ENCODE results near the gene ZC3H12D. TPM values are rescaled to one million over a fixed set of nuclear protein-coding genes. Genes with fewer than 3 reads are reported as not detected.

The ZC3H12D gene
- total RNA-seq, 4 donors from 2014 or later = 0.63 to 5.8 (median 0.87) TPM

- H3K27me3 ChIP-seq = peaks cover 0 to 5% (median 0%) of the 10 kb centered on the region in 4 donors
- H3K4me1 ChIP-seq = peaks cover 0 to 10% (median 2%) of the 10 kb centered on the region in 4 donors
- no peaks in the 10 kb centered on the region for H3K9me3 ChIP-seq
- no peak for TF ChIP-seq POLR2AphosphoS5 (IDR thresholded peaks at IDR 0.05)
- no peak for TF ChIP-seq EP300 (IDR thresholded peaks at IDR 0.05)
- TF ChIP-seq CTCF (IDR thresholded peaks at IDR 0.05) = no peak
- TF ChIP-seq POLR2A (IDR thresholded peaks at IDR 0.05; ENCODE audit: low read depth) = no peak
- no peak overlapping the region for H3K4me3 ChIP-seq
- DNase-seq (ENCODE audit: extremely low spot score) = no peak
- 88% methylated on average over 22 of the region's 30 CpGs for whole genome bisulfite sequencing
- peaks cover 0 to 5% (median 0%) of the 10 kb centered on the region in 4 donors for H3K36me3 ChIP-seq
- intact Hi-C loops (cut with DNase I) = no loop called here
- H3K27ac ChIP-seq (replicated peaks in 1 of 4) = no peak overlapping the region
These were observed 10.5 kb downstream of the ZC3H12D start for GRCh38 chr6:149474108-149474935.

- Histone ChIP-seq H3K9me3 (no peaks in the 10 kb centered on the region), H3K27ac (replicated peaks in 1 of 4) (no peak overlapping the region), H3K4me1 (peaks cover 0 to 10% (median 5%) of the 10 kb centered on the region in 4 donors), H3K4me3 (no peak overlapping the region), H3K36me3 (peaks cover 0 to 5% (median 0%) of the 10 kb centered on the region in 4 donors), H3K27me3 (peaks cover 0 to 10% (median 0%) of the 10 kb centered on the region in 4 donors)
- TF ChIP-seq EP300 (IDR thresholded peaks at IDR 0.05) (no peak), POLR2A (IDR thresholded peaks at IDR 0.05; ENCODE audit: low read depth) (no peak), POLR2AphosphoS5 (IDR thresholded peaks at IDR 0.05) (no peak), CTCF (IDR thresholded peaks at IDR 0.05) (no peak)
- WGBS = 77% methylated on average over 21 of the region's 21 CpGs
- DNase-seq (ENCODE audit: extremely low spot score) = no peak
- intact Hi-C loops (cut with DNase I) = no loop called here
These were observed 11.4 kb downstream of the ZC3H12D start for GRCh38 chr6:149473080-149474052.

- intact Hi-C loops (cut with DNase I) = no loop called here
- H3K4me1 ChIP-seq = peaks cover 0 to 12% (median 5%) of the 10 kb centered on the region in 4 donors
- H3K4me3 ChIP-seq = no peak overlapping the region
- no peak for DNase-seq (ENCODE audit: extremely low spot score)
- peaks cover 0 to 10% (median 0%) of the 10 kb centered on the region in 4 donors for H3K27me3 ChIP-seq
- H3K9me3 ChIP-seq = no peaks in the 10 kb centered on the region
- TF ChIP-seq EP300 (IDR thresholded peaks at IDR 0.05) (no peak), POLR2AphosphoS5 (IDR thresholded peaks at IDR 0.05) (no peak), CTCF (IDR thresholded peaks at IDR 0.05) (no peak), POLR2A (IDR thresholded peaks at IDR 0.05; ENCODE audit: low read depth) (no peak)
- peaks cover 0 to 5% (median 0%) of the 10 kb centered on the region in 4 donors for H3K36me3 ChIP-seq
- WGBS = 95% methylated on average over 5 of the region's 5 CpGs
- no peak overlapping the region for H3K27ac ChIP-seq (replicated peaks in 1 of 4)
These were observed 12.6 kb downstream of the ZC3H12D start for GRCh38 chr6:149472241-149472640.

GRCh38 chr6:149471801-149472200, 13.0 kb downstream of the ZC3H12D start:
- no peak overlapping the region for H3K4me3 ChIP-seq
- intact Hi-C loops (cut with DNase I) = no loop called here
- WGBS = 82% methylated on average over 3 of the region's 3 CpGs
- H3K36me3 ChIP-seq = peaks cover 0 to 5% (median 0%) of the 10 kb centered on the region in 4 donors
- no peaks in the 10 kb centered on the region for H3K9me3 ChIP-seq
- no peak for DNase-seq (ENCODE audit: extremely low spot score)
- H3K27ac ChIP-seq (replicated peaks in 1 of 4) = no peak overlapping the region
- no peak for TF ChIP-seq CTCF (IDR thresholded peaks at IDR 0.05)
- no peak for TF ChIP-seq EP300 (IDR thresholded peaks at IDR 0.05)
- no peak for TF ChIP-seq POLR2AphosphoS5 (IDR thresholded peaks at IDR 0.05)
- TF ChIP-seq POLR2A (IDR thresholded peaks at IDR 0.05; ENCODE audit: low read depth) = no peak
- H3K4me1 ChIP-seq = peaks cover 0 to 12% (median 5%) of the 10 kb centered on the region in 4 donors
- peaks cover 0 to 10% (median 0%) of the 10 kb centered on the region in 4 donors for H3K27me3 ChIP-seq
